NCI-H82 treated with DMSO at 0.1 percent for 48 hours (cell line): ENCODE measurements around the gene JUNB.

Experiments used
- DNase-seq: peaks from one replicate; lab custom pipeline; 2025; ENCODE audit not compliant: unreplicated experiment; lab: John Stamatoyannopoulos, UW

JUNB gene

DNA sequence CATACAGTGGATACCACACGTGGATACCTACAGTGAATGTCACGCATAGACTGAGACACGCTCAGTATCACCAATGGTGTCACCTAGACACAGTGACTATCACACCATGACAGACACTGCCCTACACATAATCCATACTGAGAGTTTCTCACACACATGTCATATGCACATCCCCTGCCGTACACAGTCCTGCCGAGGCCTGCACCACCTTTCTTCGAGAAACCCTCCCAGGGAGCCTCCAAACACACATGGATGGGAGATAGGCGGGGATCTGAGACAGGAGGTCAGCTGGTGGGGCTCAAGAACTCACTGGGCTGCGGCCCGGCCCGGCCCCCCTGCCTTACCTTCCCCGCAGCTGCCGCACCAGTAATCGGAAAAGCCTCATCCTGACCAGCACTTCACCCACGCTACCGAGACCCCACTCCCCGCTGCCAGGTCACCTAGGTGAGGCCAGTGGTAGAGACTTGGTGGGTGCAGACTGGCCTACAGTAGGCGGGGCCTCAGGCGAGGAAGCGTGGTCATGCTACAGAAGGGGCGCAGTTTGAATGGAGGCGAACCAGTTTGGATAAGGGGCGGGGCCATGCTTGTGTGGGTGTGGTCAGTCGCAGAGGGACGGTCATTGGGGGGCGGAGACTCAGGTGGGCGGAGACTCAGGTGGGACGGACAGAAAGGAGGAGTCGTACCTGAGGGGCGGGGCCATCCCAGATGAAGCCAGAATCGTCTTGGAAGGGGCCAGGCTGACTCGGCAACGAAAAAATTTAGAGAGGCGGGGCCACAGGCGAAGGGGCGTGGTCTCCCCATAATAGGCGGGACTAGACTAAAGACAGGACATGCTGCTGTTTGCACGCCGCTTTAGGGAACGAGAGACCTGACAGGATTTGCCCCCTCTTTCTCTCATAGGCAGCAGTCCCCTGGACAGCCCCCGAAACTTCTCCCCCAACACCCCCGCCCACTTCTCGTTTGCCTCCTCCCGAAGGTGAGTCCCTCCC is 49.1 kb downstream of the JUNB start:
- DNase-seq = peak; percentile 86

DNA sequence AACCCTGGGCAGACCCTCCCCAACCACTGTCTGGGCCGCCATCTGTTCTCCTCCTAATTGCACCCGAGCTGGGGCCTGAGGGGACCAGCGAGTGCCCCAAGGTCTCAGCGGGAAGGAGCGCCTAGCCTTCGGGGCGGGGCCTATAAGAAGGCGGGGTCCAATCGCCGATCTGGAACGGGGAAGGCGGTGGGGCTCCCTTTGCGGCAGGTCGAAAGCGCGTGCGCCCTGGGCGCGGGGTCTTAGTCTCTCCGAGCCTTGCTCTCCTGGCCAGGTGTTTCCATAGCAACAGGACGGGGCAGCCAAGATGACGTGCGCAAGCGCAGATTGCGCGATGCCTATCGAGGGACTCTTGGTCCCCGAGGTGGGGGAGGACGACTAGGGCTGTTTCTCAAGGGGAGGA is 49.8 kb downstream of the JUNB start:
- peak; percentile 80 for DNase-seq

DNA sequence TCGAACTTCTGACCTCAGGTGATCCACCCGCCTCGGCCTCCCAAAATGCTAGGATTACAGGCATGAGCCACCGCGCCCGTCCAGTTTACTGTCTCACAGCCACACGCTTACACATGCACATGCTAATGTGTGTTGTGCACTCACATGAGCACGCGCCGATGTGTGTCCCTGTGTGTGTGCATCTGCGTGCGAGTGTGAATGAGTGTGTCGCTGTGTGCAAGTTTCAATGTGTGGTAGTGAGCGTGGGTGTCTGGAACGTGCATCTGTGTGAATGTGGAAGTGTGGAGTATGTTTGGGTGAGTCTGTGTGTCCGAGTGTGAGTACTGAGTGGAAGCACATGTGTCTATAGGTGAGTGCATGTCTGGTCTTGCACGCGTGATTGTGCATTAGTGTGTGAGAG is 51.2 kb downstream of the JUNB start:
- DNase-seq = no peak
